HEK293T (cell line): ENCODE measurements around the gene CCDC88C.

Experiments
- ARNT ChIP-seq: fragments of 450-650 bp; IDR thresholded peaks from 2 replicates; pipeline ENCODE4 v1.6.1; 2017; ENCODE audit warnings: mild to moderate bottlenecking
- ELF4 ChIP-seq: fragments of 450-650 bp; IDR thresholded peaks from 2 replicates; pipeline ENCODE4 v1.6.1; 2017; ENCODE audit warnings: antibody characterized with exemption
- FOXA1 ChIP-seq: fragments of 450-650 bp; IDR thresholded peaks from 2 replicates; pipeline ENCODE4 v1.6.1; 2016; ENCODE audit warnings: mild to moderate bottlenecking
- FOXK2 ChIP-seq: fragments of 450-650 bp; IDR thresholded peaks from 2 replicates; pipeline ENCODE4 v1.6.1; 2016; ENCODE audit warnings: mild to moderate bottlenecking
- SP1 ChIP-seq: fragments of 450-650 bp; IDR thresholded peaks from 2 replicates; pipeline ENCODE4 v1.6.1; 2017
- ZNF384 ChIP-seq: fragments of 450-650 bp; IDR thresholded peaks from 2 replicates; pipeline ENCODE4 v1.6.1; 2016
- TF ChIP-seq, protein P1 (sequence below): fragments of 450-650 bp; IDR thresholded peaks from 2 replicates; pipeline ENCODE4 v1.6.1; 2016

DNA sequence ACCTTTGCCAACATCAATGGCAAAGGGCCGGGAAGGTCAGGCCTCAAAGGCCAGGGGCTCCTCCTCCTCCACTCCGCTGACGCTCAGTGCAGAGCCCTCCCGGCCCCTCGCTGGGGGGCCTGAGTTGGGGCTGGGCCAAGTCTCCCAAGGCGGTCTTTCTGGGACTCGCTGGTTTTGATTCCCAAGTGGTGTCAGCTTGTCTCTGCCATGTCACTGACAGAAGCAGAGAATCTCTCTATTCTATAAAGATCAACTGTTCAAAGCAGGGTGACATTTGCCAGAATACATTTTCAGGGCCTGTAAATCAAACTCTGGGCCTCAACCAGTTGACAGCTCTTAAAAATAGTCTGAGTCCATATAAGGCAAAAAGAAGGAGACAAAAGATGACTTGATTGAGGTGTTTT lies 75.9 kb downstream of the CCDC88C start:
- TF ChIP-seq ARNT (no peak), ELF4 (no peak), ZNF384 (no peak), SP1 (no peak), FOXK2 (no peak), FOXA1 (no peak)
- TF ChIP-seq, protein P1, sequence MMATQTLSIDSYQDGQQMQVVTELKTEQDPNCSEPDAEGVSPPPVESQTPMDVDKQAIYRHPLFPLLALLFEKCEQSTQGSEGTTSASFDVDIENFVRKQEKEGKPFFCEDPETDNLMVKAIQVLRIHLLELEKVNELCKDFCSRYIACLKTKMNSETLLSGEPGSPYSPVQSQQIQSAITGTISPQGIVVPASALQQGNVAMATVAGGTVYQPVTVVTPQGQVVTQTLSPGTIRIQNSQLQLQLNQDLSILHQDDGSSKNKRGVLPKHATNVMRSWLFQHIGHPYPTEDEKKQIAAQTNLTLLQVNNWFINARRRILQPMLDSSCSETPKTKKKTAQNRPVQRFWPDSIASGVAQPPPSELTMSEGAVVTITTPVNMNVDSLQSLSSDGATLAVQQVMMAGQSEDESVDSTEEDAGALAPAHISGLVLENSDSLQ = peak; percentile 64
